Stimulated activated CD4-positive, alpha-beta T cell treated with anti-CD3 and anti-CD28 coated beads, Interleukin-1b, Interleukin-23, amount 100 ng/mL, for 24 hours (primary cell): ENCODE measurements around the gene UNCX.
"Not testable (repeated sequence)": the region's sequence is repeated elsewhere in the genome, so short reads cannot be mapped to it uniquely, and the experiment has no call there.

Experiments
- DNase-seq, 4 experiments: peaks; one replicate each; pipeline ENCODE4 v3.0.0-alpha.2; 2020; ENCODE audit warnings: low read depth in 4 of 4, low spot score in 1 of 4

Gene UNCX

GRCh38 chr7:1255080-1255816, 22.6 kb downstream of the UNCX start:
- no peak for DNase-seq

DNA sequence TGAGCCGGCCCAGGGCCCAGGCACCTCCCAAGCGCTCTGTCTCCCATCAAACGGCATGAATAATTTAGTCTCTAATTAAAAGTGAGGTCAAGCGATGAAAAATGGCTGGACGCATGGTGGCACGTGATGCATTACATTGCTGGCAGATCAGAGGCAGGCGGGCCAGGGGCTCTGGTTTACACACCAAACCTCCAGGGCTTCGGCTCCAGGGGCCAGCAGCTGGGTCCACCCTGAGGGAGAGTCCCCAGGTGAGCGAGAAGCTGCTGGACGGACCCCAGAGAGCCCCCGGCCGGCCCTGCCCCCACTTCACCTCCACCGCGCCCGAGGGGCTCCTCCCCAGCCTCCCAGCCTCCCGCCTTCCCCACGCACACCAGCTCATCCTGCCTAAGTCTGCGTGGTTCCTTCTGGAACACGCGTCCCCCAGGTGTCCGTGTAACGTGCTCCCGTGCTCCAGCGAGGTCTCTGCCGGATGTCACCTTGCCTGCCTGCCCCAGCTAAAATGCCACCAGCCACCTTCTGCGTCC, 23.2 kb downstream of the UNCX start:
- no peak for DNase-seq

DNA sequence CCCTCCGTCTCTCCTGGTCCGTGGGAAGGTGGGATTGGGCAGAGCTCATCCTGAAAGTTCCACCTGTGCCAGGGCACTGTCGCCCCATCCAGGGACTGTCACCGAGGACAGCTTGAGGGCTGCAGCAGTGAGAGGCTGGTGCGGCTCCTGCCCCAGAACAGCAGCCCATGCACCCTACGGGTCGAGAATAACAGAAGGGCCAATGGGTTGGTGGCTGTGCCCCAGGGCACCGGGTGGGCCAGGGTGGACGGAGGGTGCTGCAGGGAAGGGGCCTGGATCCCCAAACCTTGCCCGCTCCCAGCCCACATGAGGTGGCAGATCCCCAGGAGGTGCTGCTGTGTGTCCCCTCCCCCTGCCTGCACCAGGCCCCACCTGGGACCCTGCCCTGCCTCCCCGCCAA, 23.9 kb downstream of the UNCX start:
- DNase-seq, result no peak

DNA sequence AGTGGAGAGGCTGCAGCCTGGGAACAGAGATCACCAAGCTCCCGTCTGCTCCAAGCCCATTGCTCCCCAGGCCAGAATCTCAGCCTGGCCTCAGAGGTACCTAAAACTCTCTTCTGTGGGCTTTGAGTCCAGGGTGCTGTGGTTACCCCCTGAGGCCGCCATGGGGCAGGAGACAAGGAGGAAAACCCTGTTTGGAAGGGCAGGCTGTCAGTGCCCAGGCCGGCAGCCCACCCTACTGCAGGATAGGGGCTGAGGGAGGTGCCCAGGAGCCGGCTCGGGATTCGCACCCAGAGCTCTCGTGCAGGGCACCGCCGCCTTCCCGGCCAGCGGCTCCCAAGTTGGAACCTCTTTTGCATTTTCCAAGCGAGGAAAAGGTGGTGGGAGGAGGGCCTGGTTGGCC, 24.5 kb downstream of the UNCX start:
- DNase-seq, result no peak

- DNase-seq, result no peak
Observed at GRCh38 chr7:1257863-1258262, 25.2 kb downstream of the UNCX start.

DNA sequence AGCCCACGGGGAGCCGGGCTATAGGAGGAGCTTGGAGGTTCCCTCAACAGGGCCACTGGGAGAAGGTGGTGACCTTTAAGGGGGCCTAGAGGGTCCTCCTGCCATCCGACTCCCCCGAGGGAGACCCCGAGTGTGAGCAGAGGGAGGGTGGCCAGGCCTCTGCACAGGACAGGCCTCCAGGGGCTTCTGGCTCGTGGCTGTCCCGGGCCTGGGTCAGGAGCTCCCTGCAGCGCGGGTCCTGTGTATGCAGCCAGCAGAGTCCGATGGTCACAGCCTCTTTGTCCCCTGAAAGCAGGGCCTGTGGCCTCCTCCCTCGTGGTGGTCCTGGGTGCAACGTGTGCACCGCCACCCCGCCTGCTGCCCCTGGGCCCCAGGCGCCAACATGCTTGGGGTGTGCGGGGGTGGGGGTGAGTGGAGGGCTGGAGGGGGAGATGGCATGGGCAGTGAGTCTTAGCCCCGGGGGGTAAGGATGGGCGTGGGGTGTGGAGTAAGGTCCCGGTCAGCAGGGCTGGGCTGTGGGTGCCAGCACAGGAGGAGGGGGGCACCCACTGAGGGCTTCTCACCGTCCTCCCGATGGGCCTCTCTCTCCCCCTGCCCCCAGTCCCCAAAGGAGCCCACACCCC, 27.1 kb downstream of the UNCX start:
- no peak for DNase-seq

- DNase-seq, result no peak
Observed at GRCh38 chr7:1260244-1260635, 27.6 kb downstream of the UNCX start.

GRCh38 chr7:1261036-1261435, 28.4 kb downstream of the UNCX start:
- DNase-seq, result not testable (repeated sequence)

GRCh38 chr7:1262441-1262840, 29.8 kb downstream of the UNCX start:
- no peak for DNase-seq

DNA sequence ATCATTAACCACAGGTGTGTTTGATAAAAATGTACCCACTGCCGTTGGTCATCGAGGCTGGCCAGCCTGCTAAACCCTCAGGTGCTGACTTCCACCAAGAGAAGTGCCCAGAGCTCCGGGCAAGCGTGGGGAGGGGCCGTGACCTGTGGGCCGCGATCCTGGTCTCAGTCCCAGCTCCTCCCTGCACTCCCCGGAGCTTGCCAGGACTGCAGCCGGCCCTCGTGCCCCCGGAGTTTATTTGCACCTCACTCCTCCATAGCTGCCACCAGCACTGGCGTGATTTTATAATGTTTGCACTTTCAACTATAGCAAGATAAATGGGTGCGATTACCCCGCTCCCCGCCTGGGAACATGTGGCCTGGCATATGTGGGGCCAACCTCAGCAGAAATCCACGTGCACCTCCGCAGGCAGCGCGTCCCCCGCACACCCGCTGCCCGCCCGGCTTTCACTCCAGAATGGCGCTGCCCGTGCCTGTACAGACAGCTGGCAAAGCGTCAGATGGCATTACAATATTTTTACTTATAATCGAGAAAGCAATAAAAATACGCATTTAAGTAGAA, 30.8 kb downstream of the UNCX start:
- DNase-seq, result no peak

DNA sequence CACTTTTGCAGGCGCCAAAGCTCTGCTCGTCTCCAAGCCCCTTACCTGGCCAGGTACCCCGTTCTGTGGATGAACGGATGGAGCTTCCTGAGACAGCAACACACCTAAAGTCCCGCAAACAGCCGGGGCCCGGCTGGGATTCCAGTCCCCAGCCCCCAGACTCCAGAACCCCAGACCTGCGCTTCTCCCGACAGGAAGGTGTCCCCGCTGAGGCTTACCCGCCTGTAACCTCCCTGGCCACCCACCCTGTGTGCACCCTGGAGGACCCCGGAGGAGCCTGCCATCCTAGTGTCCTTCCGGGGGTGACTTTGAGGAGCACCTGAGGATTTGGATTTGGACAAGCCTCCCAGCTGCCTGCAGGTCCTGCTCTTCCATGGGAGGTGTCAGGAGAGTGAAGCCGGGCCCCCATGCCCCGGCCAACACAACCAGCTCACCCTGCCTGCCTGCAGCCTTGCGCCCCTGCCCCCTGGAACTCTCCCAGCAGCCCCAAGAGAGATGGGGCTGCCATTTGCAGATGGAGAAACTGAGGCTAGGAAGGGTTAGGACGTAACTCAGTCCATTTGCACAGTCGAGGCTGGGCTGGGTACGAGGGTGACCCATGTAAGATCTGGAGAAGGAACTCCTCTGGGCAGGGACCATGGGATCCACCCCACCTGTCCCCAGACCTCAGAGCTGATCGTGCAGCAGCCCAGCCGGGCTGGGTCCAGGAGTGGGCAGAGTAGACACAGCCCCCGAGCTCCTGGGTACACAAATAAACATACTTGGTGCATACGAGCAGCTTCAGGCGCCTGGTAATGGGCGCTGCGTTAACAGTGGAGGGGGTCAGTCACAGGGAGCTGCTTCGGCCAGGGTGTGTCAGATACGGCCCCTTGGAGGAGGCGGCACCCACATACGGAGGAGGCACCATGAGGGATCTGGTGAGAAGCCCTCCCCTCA, 31.9 kb downstream of the UNCX start:
- DNase-seq, result no peak

GRCh38 chr7:1267016-1267900, 34.6 kb downstream of the UNCX start:
- DNase-seq, result no peak

- no peak for DNase-seq
Observed at GRCh38 chr7:1268076-1268815, 35.6 kb downstream of the UNCX start.

GRCh38 chr7:1268866-1269265, 36.2 kb downstream of the UNCX start:
- DNase-seq, result no peak

DNA sequence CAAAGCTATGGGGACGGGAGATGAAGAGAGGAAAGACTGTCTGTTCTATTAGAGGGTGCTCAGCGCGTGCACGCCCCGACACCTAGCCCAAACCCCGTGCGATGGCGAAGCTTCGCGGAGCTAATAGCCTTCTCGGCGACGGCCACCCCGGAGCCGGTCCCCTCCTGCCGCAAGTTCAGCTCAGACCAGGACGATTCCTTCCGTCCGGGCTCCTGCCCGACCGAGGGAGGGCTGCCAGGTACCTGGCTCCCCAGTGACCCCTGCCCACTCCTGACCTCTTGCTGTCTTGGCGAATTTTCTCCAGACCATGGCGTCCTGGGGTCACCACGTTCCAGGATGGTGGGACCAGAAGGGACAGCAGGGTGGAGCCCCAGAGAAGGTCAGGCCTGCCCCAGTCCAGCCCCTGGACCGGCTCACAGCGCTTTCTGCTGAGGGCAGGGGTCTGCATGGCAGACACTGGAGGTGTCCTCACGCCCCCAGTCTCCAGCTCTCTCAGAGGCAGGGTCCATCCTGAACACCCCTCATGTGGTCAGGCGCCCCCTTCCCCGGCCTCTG, 36.7 kb downstream of the UNCX start:
- no peak for DNase-seq

DNA sequence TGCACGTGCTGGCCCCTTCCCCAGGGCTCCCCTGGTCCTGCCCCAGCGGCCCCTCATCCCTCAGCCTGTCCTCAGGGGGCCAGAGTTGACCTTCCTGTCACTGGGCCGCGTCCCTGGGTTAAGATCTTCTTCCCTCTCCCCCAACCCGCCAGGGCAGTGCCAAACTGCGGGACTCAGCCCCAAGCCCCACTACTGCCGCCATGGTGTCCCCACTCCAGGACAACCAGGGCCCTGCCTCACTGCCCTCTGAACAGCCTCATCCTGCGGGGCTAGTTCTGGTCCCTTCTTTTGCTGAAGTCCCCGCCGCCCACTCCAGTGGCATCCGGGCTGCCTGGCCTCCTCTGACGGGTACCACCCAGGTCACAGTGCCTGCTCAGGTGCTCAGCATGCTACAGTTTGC, 37.5 kb downstream of the UNCX start:
- no peak for DNase-seq

- DNase-seq, result no peak
Observed at GRCh38 chr7:1271046-1271445, 38.4 kb downstream of the UNCX start.

- no peak for DNase-seq
Observed at GRCh38 chr7:1271656-1272055, 39.0 kb downstream of the UNCX start.

- DNase-seq, result not testable (repeated sequence)
Observed at GRCh38 chr7:1272136-1272535, 39.5 kb downstream of the UNCX start.
